Dermis microvascular lymphatic vessel endothelial cell (primary cell): ENCODE results near the gene TOB1. TPM values are rescaled to one million over a fixed set of nuclear protein-coding genes. Genes with fewer than 3 reads are reported as not detected.

Experiments used
- DNase-seq, 2 donors: peaks; one replicate each; pipeline versions ENCODE4 v3.0.0 to v3.0.0-alpha.2; 2010; ENCODE audit warnings: low read depth in 2 of 2
- total RNA-seq: library from RNA; depleted of rRNA; stranded (reverse); fragments of >200 nt; gene quantifications from 2 replicates; pipeline ENCODE4 v1.2.1, GENCODE V29; 2014

TOB1 gene
- 2.8 and 3.0 TPM in 2 replicates for total RNA-seq

- peak; percentile 91 to 97 for DNase-seq
Measured at GRCh38 chr17:50866261-50866949, at the start of gene TOB1. TOB1 (minus strand) TSS chr17:50866354; CDS start chr17:50864017, 2,337 bp downstream.

- no peak for DNase-seq
Measured at GRCh38 chr17:50914505-50915063, 48.4 kb upstream of the TOB1 start.

- DNase-seq, result no peak
Measured at GRCh38 chr17:50913120-50913519, 47.0 kb upstream of the TOB1 start.

GRCh38 chr17:50911890-50912289 is 45.7 kb upstream of the TOB1 start:
- no peak for DNase-seq

GRCh38 chr17:50911450-50911849 is 45.3 kb upstream of the TOB1 start:
- DNase-seq, result no peak

- DNase-seq, result no peak
Measured at GRCh38 chr17:50909765-50910605, 43.8 kb upstream of the TOB1 start.

GRCh38 chr17:50908860-50909764 is 43.0 kb upstream of the TOB1 start:
- peak; percentile 65 to 79 for DNase-seq

GRCh38 chr17:50908140-50908859 is 42.1 kb upstream of the TOB1 start:
- no peak for DNase-seq

- no peak for DNase-seq
Measured at GRCh38 chr17:50906443-50906842, 40.3 kb upstream of the TOB1 start.

GRCh38 chr17:50905460-50905803 is 39.3 kb upstream of the TOB1 start:
- no peak for DNase-seq

- no peak for DNase-seq
Measured at GRCh38 chr17:50904518-50905459, 38.6 kb upstream of the TOB1 start.

- DNase-seq, result no peak
Measured at GRCh38 chr17:50903604-50904517, 37.7 kb upstream of the TOB1 start.

- DNase-seq, result no peak
Measured at GRCh38 chr17:50902372-50903353, 36.5 kb upstream of the TOB1 start.

- DNase-seq, result no peak
Measured at GRCh38 chr17:50900383-50900892, 34.3 kb upstream of the TOB1 start.

GRCh38 chr17:50899559-50900319 is 33.6 kb upstream of the TOB1 start:
- no peak for DNase-seq

GRCh38 chr17:50899005-50899460 is 32.9 kb upstream of the TOB1 start:
- no peak for DNase-seq
